Measurements from ENCODE around the gene C4orf17. TPM values are rescaled to one million over a fixed set of nuclear protein-coding genes. Genes with fewer than 3 reads are reported as not detected.

The C4orf17 gene
- total RNA-seq, 1 donor from 2014 or later = not detected

Other genes starting within 250 kb of the C4orf17 start
- gene ADH1A, start 220.0 kb upstream of the C4orf17 start, total RNA-seq = not detected in 2 replicates
- gene ADH1B, start 189.6 kb upstream of the C4orf17 start, total RNA-seq = 0.08 TPM in 1 of 2 replicates, not detected in the other
- 0.21 and 1.7 TPM in 2 replicates for gene ADH1C, start 158.3 kb upstream of the C4orf17 start, total RNA-seq
- gene ADH7, start 75.7 kb upstream of the C4orf17 start, total RNA-seq = not detected in 2 replicates
- gene TRMT10A, start 53.0 kb downstream of the C4orf17 start, total RNA-seq = 10.8 and 14.8 TPM in 2 replicates
- 0.07 and 0.08 TPM in 2 replicates for gene MTTP, start 63.8 kb downstream of the C4orf17 start, total RNA-seq
- gene C4orf54, start 146.8 kb downstream of the C4orf17 start, total RNA-seq = not detected in 2 replicates

All from kidney epithelial cell (primary cell).